ENCODE measurements around the gene R3HDML. TPM values are rescaled to one million over a fixed set of nuclear protein-coding genes. Genes with fewer than 3 reads are reported as not detected.

Gene R3HDML
- total and polyA plus RNA-seq, 2 of the 13 experiments (the other 11 are each of a cell fraction or from before 2014, with no cell fraction given), result not detected

- TF ChIP-seq ZFP90 (CRISPR knock-in tag; IDR thresholded peaks at IDR 0.05; ENCODE audit: borderline replicate concordance), result no peak
- no peak for TF ChIP-seq IRF2 (CRISPR knock-in tag; IDR thresholded peaks at IDR 0.05)
- TF ChIP-seq CEBPZ (IDR thresholded peaks at IDR 0.05; ENCODE audit: low read length), result no peak
- TF ChIP-seq ZNF281 (CRISPR knock-in tag; IDR thresholded peaks at IDR 0.05; ENCODE audit: borderline replicate concordance), result no peak
- TF ChIP-seq HOXD1 (CRISPR knock-in tag; IDR thresholded peaks at IDR 0.05), result no peak
- TF ChIP-seq ZC3H13 (CRISPR knock-in tag; IDR thresholded peaks at IDR 0.05), result no peak
- no peak for TF ChIP-seq RFX5 (IDR thresholded peaks at IDR 0.05; ENCODE audit: low read depth, low read length)
- TF ChIP-seq ZNF703 (CRISPR knock-in tag; IDR thresholded peaks at IDR 0.05; ENCODE audit: borderline replicate concordance), result no peak
- TF ChIP-seq ZNF674 (CRISPR knock-in tag; IDR thresholded peaks at IDR 0.05; ENCODE audit: low read depth), result peak; percentile 77; the same call in 1 of the 2 replicates
- TF ChIP-seq ZNF121 (CRISPR knock-in tag; IDR thresholded peaks at IDR 0.05), result peak; percentile 99
- TF ChIP-seq ZNF740 (CRISPR knock-in tag; IDR thresholded peaks at IDR 0.05), result no peak
- TF ChIP-seq ZNF550 (CRISPR knock-in tag; IDR thresholded peaks at IDR 0.05; ENCODE audit: borderline replicate concordance), result no peak
- TF ChIP-seq GABPA (IDR thresholded peaks at IDR 0.05; ENCODE audit: low read depth, low read length), result no peak
- no peak for TF ChIP-seq GABPA (CRISPR knock-in tag; IDR thresholded peaks at IDR 0.05; ENCODE audit: low read depth)
- TF ChIP-seq ZNF296 (CRISPR knock-in tag; conservative IDR thresholded peaks at IDR 0.05), result no peak
- no peak for TF ChIP-seq ZNF362 (CRISPR knock-in tag; IDR thresholded peaks at IDR 0.05; ENCODE audit: borderline replicate concordance)
Observed at GRCh38 chr20:44393608-44394451, 57.0 kb downstream of the R3HDML start (continued).

All from HepG2 (cell line).